Osteocyte (in vitro differentiated cells): Measurements from ENCODE around the gene RGS12. TPM values are rescaled to one million over a fixed set of nuclear protein-coding genes. Genes with fewer than 3 reads are reported as not detected.
A peak's percentile ranks its signal among the peaks of the same experiment; 100 is the strongest.

Experiments
- DNase-seq: peaks from one replicate; pipeline ENCODE4 v3.0.0; 2021; ENCODE audit warnings: mixed read lengths; ENCODE audit not compliant: unreplicated experiment; ENCODE audit errors: extremely low spot score
- H3K27ac Mint-ChIP-seq: one replicate; pipeline ENCODE4 v1.8.0; 2021; ENCODE audit warnings: mild to moderate bottlenecking, mixed read lengths; ENCODE audit not compliant: unreplicated experiment
- H3K27me3 Mint-ChIP-seq: one replicate; pipeline ENCODE4 v1.8.0; 2021; ENCODE audit warnings: mixed read lengths; ENCODE audit not compliant: unreplicated experiment
- H3K36me3 Mint-ChIP-seq: one replicate; pipeline ENCODE4 v1.8.0; 2021; ENCODE audit warnings: mixed read lengths; ENCODE audit not compliant: unreplicated experiment
- H3K4me1 Mint-ChIP-seq: one replicate; pipeline ENCODE4 v1.8.0; 2021; ENCODE audit warnings: mixed read lengths; ENCODE audit not compliant: unreplicated experiment
- H3K4me3 Mint-ChIP-seq: one replicate; pipeline ENCODE4 v1.8.0; 2021; ENCODE audit warnings: mild to moderate bottlenecking, moderate library complexity, mixed read lengths; ENCODE audit not compliant: unreplicated experiment
- H3K9me3 Mint-ChIP-seq: one replicate; pipeline ENCODE4 v1.8.0; 2021; ENCODE audit warnings: mixed read lengths; ENCODE audit not compliant: unreplicated experiment
- total RNA-seq: library from RNA; stranded (reverse); gene quantifications from 2 replicates; pipeline ENCODE4 v1.2.1, GENCODE V29; 2021
- TF ChIP-seq, protein P1 (sequence below): fragments of 200-600 bp; sonication (generic); IDR thresholded peaks from 2 replicates; pipeline ENCODE4 v1.5.0; 2021; ENCODE audit warnings: antibody characterized with exemption, mild to moderate bottlenecking, moderate library complexity

The RGS12 gene
- total RNA-seq, 1 donor from 2014 or later, result 32.5 TPM

DNA sequence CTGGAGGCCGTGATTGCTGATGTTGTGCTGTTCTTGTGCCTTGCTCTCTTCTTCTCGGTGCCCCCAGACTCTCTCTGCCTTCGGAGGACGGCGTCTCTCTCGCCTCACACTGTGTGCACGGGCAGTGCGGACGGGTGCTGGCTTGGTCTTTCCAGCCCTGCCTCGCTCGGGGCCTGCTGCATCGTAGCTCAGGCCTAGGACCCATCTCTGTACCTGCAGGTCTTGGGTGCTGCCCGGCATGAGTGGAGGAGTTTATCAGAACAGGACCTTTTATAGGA, 18.2 kb downstream of the RGS12 start:
- TF ChIP-seq, protein P1, sequence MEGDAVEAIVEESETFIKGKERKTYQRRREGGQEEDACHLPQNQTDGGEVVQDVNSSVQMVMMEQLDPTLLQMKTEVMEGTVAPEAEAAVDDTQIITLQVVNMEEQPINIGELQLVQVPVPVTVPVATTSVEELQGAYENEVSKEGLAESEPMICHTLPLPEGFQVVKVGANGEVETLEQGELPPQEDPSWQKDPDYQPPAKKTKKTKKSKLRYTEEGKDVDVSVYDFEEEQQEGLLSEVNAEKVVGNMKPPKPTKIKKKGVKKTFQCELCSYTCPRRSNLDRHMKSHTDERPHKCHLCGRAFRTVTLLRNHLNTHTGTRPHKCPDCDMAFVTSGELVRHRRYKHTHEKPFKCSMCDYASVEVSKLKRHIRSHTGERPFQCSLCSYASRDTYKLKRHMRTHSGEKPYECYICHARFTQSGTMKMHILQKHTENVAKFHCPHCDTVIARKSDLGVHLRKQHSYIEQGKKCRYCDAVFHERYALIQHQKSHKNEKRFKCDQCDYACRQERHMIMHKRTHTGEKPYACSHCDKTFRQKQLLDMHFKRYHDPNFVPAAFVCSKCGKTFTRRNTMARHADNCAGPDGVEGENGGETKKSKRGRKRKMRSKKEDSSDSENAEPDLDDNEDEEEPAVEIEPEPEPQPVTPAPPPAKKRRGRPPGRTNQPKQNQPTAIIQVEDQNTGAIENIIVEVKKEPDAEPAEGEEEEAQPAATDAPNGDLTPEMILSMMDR, result no peak
- no peaks in the 10 kb centered on the region for H3K9me3 Mint-ChIP-seq
- H3K4me1 Mint-ChIP-seq, result peaks cover 6% of the 10 kb centered on the region
- no peak overlapping the region for H3K27ac Mint-ChIP-seq
- H3K4me3 Mint-ChIP-seq, result no peak overlapping the region
- peaks cover 2% of the 10 kb centered on the region for H3K36me3 Mint-ChIP-seq
- no peaks in the 10 kb centered on the region for H3K27me3 Mint-ChIP-seq
- DNase-seq, result peak; percentile 81

DNA sequence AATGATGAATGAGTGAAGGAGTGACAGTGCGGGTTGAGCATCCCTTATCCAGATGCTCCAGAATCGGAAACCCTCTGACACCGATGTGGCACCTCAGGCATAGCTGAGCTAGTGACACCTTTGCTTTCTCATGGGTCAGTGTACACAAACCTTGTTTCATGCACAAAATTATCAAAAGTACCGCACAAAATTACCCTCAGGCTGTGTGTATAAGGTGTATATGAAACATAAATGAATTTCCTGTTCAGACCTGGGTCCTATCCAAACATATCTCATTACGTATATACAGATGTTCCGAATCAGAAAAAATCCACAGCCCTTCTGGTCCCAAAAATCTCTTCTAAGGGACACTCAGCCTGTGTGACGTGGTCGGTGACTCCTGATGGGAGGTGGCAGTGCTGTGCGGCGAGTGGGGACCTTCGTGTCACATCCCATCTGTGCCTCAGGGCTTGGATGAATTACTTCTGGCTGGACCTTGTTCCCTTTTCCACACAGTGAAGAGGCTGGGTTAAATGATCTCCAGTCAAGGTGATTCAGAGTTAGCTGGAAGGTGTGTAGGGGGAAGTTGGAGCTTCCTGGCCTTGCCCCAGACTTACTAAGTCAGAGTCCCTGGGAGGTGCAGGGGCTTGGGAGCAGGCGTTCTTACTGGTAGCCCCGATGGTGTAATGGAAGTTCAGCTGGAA, 18.8 kb downstream of the RGS12 start:
- Mint-ChIP-seq H3K27ac (no peak overlapping the region), H3K9me3 (no peaks in the 10 kb centered on the region), H3K36me3 (peaks cover 7% of the 10 kb centered on the region), H3K27me3 (no peaks in the 10 kb centered on the region), H3K4me3 (no peak overlapping the region), H3K4me1 (peaks cover 5% of the 10 kb centered on the region)
- TF ChIP-seq, protein P1, result no peak
- peak; percentile 66 for DNase-seq

DNA sequence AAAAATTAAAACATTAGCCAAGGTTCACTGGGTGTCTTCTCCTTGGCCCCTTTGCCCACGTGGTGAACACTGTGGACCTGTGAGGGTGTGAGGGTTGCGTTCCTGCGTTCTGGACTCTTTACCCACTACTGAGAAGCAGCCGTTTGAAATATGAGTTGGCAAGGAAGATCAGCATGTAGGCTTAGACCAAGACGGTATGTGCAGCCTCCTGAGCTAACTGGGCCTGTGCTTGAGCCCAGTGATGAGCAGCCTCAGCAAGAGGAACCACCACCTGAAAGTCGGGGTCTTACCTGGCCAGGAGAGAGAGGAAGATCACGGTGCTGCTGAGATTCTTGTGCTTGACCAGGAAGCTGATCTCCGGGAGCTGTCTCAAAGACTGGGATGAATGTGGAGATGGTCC, 19.5 kb downstream of the RGS12 start:
- peaks cover 10% of the 10 kb centered on the region for H3K36me3 Mint-ChIP-seq
- TF ChIP-seq, protein P1, result no peak
- DNase-seq, result peak; percentile 44
- no peaks in the 10 kb centered on the region for H3K27me3 Mint-ChIP-seq
- H3K4me1 Mint-ChIP-seq, result peaks cover 4% of the 10 kb centered on the region
- no peak overlapping the region for H3K27ac Mint-ChIP-seq
- no peaks in the 10 kb centered on the region for H3K9me3 Mint-ChIP-seq
- no peak overlapping the region for H3K4me3 Mint-ChIP-seq

DNA sequence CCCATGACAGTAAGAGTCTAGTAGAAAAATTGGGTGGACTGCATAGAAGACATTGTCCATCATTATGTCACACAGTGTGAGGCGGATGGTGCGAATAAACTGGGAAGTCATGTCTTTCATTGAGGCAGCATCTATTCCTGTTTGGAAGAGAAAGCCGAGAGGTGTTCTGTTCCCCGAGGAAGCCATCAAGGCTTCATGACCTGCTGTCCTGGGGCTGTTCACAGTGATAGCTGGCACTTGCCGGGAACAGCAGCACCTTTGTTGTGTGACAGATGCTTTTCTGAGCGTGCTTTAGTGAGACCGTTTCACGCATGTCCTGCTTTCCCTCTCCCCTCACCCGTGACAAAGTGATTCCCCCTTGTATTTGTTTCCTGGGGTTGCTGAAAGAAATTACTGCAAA, 20.3 kb downstream of the RGS12 start:
- Mint-ChIP-seq H3K36me3 (peaks cover 10% of the 10 kb centered on the region), H3K27ac (no peak overlapping the region), H3K27me3 (no peaks in the 10 kb centered on the region), H3K4me1 (no peaks in the 10 kb centered on the region), H3K9me3 (no peaks in the 10 kb centered on the region), H3K4me3 (no peak overlapping the region)
- peak; percentile 72 for DNase-seq
- TF ChIP-seq, protein P1, result no peak

DNA sequence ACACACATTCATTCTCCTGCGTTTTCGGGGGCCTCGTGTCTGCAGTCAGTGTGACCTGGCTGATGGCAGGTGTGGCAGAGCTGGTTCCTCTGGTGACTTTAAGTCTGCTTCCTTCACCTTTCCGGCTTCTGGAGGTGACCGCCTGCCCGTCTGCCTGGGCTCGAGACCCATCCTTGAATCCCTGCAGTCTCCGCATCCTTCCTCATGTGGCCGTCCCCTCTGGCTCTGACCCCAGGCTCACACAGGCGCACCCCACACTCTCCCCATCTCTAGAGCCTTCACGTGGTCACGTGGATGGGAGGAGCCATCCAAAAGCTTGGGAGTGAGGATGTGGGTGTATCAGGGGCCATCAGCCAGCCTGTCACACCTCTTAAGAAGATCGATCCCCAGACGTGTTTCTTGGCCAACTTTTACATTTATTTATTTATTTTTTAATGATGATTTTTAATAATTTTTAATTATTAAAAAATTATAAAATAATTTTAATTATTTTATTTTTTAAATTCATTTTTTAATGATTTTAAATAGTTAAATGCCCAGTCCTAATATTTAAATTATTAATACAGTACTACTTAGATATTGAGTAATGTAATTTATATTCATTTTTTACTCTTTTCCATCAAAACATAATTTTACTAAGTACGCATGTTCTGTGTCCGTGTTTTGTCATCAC, 20.9 kb downstream of the RGS12 start:
- DNase-seq, result peak; percentile 66
- TF ChIP-seq, protein P1, result no peak
- H3K9me3 Mint-ChIP-seq, result no peaks in the 10 kb centered on the region
- no peaks in the 10 kb centered on the region for H3K4me1 Mint-ChIP-seq
- no peak overlapping the region for H3K27ac Mint-ChIP-seq
- H3K27me3 Mint-ChIP-seq, result no peaks in the 10 kb centered on the region
- H3K36me3 Mint-ChIP-seq, result peaks cover 10% of the 10 kb centered on the region
- no peak overlapping the region for H3K4me3 Mint-ChIP-seq
